Tibial artery (tissue), 4 donors: ENCODE data around the gene PICALM.

Experiments used
- DNase-seq, 2 donors: peaks; one replicate each; pipeline ENCODE4 v3.0.0-alpha.2; 2019
- H3K27ac ChIP-seq, 2 donors: fragments of 200-600 bp; sonication (generic) in 1 of 2; 1 replicate in 1 of 2; 2 replicates in 1 of 2; pipeline ENCODE4 v1.5.1; 2018 to 2019; ENCODE audit warnings: mild to moderate bottlenecking in 1 of 2
- H3K27me3 ChIP-seq, 2 donors: fragments of 200-600 bp; sonication (generic) in 1 of 2; one replicate each; pipeline versions ENCODE4 v1.5.1 to v1.6.0; 2016 to 2019
- H3K36me3 ChIP-seq, 3 donors: fragments of 200-600 bp; sonication (generic) in 2 of 3; one replicate each; pipeline ENCODE4 v1.5.1; 2016 to 2019; ENCODE audit warnings: mild to moderate bottlenecking in 2 of 3
- H3K4me1 ChIP-seq, 4 donors: fragments of 200-600 bp; sonication (generic) in 2 of 4; 1 replicate in 3 of 4; 2 replicates in 1 of 4; pipeline ENCODE4 v1.5.1; 2016 to 2019
- H3K4me3 ChIP-seq, 2 donors: fragments of 200-600 bp; sonication (generic) in 1 of 2; 1 replicate in 1 of 2; 2 replicates in 1 of 2; pipeline ENCODE4 v1.5.1; 2018 to 2019; ENCODE audit warnings: mild to moderate bottlenecking in 2 of 2
- H3K9me3 ChIP-seq, 3 donors: fragments of 200-600 bp; sonication (generic) in 1 of 3; one replicate each; pipeline ENCODE4 v1.5.1; 2016 to 2019
- intact Hi-C: fragments of 100-400 bp; cut with DNase I; formaldehyde crosslinking; loops from one replicate; pipeline ENCODE4 v1.15.0; 2023; ENCODE audit warnings: low total_unique reads
- TF ChIP-seq, protein P1 (sequence below), 2 experiments: fragments of 200-600 bp in 1 of 2; fragments of 450-650 bp in 1 of 2; IDR thresholded peaks; one replicate each; pipeline ENCODE4 v1.5.1; 2017 to 2019; ENCODE audit warnings: antibody characterized with exemption in 2 of 2, mild to moderate bottlenecking in 1 of 2, moderate library complexity in 1 of 2

Gene PICALM

DNA sequence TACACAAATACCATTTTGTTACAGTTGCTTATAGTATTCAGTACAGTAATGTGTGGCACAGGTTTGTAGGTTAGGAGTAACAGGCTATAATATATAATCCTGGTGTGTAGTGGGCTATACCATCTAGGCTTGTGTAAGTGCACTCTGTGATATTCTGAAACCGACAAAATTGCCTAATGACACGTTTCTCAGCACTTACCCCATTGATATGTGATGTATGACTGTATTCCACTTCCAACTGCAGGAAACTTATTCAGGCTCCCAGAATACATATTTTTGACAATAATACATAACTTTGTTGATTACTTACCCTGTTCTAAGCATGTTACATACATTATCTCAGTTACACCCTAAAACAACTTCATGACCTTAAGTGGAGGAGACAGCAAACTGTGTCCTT is 5.1 kb upstream of the PICALM start:
- TF ChIP-seq, protein P1, sequence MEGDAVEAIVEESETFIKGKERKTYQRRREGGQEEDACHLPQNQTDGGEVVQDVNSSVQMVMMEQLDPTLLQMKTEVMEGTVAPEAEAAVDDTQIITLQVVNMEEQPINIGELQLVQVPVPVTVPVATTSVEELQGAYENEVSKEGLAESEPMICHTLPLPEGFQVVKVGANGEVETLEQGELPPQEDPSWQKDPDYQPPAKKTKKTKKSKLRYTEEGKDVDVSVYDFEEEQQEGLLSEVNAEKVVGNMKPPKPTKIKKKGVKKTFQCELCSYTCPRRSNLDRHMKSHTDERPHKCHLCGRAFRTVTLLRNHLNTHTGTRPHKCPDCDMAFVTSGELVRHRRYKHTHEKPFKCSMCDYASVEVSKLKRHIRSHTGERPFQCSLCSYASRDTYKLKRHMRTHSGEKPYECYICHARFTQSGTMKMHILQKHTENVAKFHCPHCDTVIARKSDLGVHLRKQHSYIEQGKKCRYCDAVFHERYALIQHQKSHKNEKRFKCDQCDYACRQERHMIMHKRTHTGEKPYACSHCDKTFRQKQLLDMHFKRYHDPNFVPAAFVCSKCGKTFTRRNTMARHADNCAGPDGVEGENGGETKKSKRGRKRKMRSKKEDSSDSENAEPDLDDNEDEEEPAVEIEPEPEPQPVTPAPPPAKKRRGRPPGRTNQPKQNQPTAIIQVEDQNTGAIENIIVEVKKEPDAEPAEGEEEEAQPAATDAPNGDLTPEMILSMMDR (IDR thresholded peaks at IDR 0.05): no peak
- Histone ChIP-seq H3K4me1 (peaks cover 0 to 15% (median 8%) of the 10 kb centered on the region in 4 donors), H3K27ac (no peak overlapping the region), H3K27me3 (no peaks in the 10 kb centered on the region), H3K9me3 (no peaks in the 10 kb centered on the region), H3K4me3 (no peak overlapping the region), H3K36me3 (no peaks in the 10 kb centered on the region)
- intact Hi-C loops: no loop called here
- no peak for DNase-seq

DNA sequence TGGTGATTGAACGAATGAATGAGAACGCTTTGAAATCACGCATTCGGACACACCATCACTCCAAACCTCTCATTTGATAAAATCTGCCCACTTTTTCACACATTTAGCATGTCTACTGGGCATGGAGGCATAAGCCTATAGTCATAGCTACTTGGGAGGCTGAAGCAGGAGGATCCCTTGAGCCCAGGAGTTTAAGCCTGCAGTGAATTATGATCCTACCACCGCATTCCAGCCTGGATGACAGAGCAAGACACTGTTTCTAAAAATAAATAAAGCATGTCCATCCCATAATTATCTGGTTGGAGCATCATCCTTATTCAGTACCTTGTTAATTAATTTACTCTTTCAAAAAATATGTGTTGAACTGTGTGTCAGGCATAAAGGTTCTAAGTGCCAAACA is 3.3 kb upstream of the PICALM start:
- Histone ChIP-seq H3K27me3 (no peaks in the 10 kb centered on the region), H3K27ac (no peak overlapping the region), H3K4me3 (no peak overlapping the region), H3K4me1 (peaks cover 0 to 15% (median 8%) of the 10 kb centered on the region in 4 donors), H3K36me3 (no peaks in the 10 kb centered on the region), H3K9me3 (no peaks in the 10 kb centered on the region)
- TF ChIP-seq, protein P1 (IDR thresholded peaks at IDR 0.05): no peak
- no peak for DNase-seq
- intact Hi-C loops: no loop called here

DNA sequence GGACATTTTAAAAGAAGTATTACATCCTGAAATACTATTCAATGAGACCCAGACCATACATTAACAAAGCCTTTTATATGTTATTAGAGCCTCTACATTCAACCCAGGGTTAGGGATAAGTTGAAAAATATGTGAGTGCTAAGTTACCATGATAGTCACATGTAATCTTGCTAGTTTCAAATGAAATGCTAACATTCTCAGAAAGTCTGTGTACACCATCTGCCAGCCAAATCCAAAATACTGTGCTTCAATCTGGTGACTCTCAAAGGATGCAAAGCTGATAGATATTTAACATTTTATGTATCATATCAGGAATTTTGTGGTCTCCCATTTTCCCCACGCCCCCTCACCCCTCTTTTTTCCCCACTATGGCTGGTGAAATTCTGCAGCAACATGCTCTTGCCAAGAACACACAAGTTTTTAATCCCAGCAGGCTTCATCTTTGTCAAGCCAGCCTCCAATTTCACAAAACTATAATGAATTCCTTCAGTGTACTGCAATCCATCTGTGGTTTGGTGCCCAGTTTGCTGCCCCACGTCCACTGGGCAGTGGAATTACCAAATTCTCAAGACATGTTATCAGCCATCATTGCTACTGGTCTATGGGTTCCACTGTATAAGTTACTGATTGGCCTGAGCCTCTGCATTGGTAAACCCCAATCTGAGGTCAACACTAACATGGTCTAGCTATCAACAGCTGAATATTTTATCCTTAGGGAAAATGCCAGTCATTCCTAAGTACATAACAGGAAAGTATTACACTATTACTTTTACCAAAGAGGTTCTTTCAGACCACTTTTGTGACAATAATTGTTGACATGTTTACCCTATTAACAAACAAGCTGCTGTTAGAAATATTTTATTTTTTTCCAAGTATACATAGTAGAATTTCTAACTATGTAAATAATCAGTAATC is 1.5 kb upstream of the PICALM start:
- Histone ChIP-seq H3K9me3 (no peaks in the 10 kb centered on the region), H3K4me3 (no peak overlapping the region), H3K27ac (peak overlapping the region; percentile 94 to 97), H3K36me3 (no peaks in the 10 kb centered on the region), H3K4me1 (peaks cover 0 to 24% (median 10%) of the 10 kb centered on the region in 4 donors), H3K27me3 (no peaks in the 10 kb centered on the region)
- intact Hi-C loops: no loop called here
- TF ChIP-seq, protein P1 (IDR thresholded peaks at IDR 0.05): no peak
- no peak for DNase-seq

DNA sequence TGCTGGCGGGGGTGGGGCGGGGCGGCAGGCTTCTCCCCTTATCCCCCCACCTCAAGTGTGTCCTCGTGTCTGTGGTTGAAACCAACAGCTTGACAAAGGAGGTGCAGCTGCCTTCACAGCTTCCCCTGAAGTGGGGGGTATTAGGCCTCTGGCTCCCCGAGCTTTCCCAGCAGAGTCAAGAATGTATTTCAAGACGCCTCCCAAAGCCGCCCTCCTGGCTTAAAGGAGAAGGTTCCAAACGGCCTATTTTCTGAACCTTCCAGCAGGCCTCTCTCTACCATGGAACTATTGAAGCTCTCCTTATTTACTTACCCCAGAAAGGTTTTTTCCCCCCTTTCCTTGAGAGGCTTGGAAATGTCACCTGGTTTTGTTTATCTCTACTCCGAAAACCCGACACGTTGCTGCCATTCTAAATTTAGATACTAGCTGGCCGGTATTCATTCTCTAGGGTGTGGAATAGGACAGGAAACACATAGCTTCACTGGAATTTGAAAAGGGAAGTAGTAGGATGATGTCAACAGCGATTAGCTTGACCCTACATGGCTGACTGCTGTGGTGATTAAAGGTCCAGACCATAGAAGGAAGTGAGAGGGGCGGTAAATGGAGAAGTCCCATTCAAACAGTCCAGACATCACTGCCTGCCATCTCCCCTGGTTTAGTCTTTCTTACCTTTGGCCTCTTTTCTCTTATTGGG is 671 bp upstream of the PICALM start:
- Histone ChIP-seq H3K4me3 (peak overlapping the region; percentile 78 to 85), H3K27me3 (no peaks in the 10 kb centered on the region), H3K4me1 (peaks cover 0 to 32% (median 15%) of the 10 kb centered on the region in 4 donors), H3K27ac (peak overlapping the region; percentile 94 to 97), H3K36me3 (no peaks in the 10 kb centered on the region), H3K9me3 (no peaks in the 10 kb centered on the region)
- TF ChIP-seq, protein P1 (IDR thresholded peaks at IDR 0.05): no peak
- DNase-seq: peak in 1 of 2 donors; percentile 45
- intact Hi-C loops: no loop called here

DNA sequence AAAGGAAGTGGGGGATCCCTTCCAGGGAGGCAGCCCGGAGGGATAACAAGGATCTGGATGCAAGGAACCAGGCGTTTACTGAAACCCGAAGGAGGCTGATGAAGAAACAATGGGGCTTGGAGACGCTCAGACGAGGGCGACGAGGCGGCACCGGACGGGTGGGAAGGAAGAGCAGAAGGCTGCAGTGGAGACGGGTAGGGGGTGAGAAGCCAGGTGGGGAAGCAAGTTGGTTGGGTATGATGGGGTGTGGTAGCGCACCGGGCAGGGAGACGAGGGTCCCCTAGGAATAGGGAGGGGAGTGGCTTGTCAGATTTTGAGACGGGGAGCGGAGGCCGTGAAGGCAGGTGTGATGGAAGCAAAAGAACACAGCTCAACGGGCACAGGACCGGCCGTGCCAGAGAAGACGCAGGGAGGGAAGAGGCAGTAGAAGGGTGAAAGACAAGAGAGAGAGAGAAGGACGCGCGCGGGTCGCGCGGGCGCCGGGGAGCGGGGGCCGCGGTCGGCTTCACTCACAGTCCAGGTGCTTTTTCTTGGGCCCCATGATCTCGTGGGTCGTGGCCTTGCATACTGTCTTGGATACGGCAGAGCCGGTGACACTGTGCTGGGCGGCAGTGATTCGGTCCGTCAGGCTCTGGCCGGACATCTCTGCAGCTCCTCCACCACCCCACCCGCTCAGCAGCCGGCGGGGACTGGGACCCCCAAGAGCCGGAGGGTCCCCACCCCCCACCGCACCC is 579 bp downstream of the PICALM start:
- H3K4me3 ChIP-seq: peak overlapping the region; percentile 78 to 85
- no peaks in the 10 kb centered on the region for H3K36me3 ChIP-seq
- H3K4me1 ChIP-seq: peaks cover 0 to 45% (median 20%) of the 10 kb centered on the region in 4 donors
- intact Hi-C loops: no loop called here
- H3K9me3 ChIP-seq: no peaks in the 10 kb centered on the region
- TF ChIP-seq, protein P1 (IDR thresholded peaks at IDR 0.05): no peak
- DNase-seq: peak; percentile 44 to 71
- peak overlapping the region; percentile 94 to 97 for H3K27ac ChIP-seq
- no peaks in the 10 kb centered on the region for H3K27me3 ChIP-seq
